Measurements from ENCODE around the gene SYK.
"Not testable (repeated sequence)": the region's sequence is repeated elsewhere in the genome, so short reads cannot be mapped to it uniquely, and the experiment has no call there.

Gene SYK

DNA sequence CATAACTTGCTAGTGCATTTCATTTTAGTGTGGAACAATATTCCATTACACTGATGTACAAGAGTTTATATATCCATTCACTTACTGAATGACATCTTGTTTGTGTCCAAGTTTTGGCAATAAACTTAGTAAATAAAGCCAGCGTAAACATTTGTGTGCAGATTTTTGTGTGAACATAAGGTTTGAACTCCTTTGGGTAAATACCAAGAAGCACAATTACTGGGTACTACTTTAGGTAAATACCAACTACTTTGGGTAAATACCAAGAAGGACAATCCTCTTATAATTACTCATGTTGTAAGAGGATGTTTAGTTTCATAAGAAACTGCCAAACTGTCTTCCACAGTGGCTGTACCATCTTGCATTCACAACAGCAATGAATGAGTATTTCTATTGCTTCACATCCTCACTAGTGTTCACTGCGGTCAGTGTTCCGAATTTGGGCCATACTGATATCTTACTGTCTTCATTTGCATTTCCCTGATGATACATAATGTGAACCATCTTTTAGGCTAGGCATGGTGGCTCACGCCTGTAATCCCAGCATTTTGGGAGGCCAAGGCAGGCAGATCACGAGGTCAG, 2.3 kb upstream of the SYK start:
- DNase-seq, result no peak

GRCh38 chr9:90801973-90802322, 329 bp downstream of the SYK start:
- DNase-seq, result peak; percentile 36

DNA sequence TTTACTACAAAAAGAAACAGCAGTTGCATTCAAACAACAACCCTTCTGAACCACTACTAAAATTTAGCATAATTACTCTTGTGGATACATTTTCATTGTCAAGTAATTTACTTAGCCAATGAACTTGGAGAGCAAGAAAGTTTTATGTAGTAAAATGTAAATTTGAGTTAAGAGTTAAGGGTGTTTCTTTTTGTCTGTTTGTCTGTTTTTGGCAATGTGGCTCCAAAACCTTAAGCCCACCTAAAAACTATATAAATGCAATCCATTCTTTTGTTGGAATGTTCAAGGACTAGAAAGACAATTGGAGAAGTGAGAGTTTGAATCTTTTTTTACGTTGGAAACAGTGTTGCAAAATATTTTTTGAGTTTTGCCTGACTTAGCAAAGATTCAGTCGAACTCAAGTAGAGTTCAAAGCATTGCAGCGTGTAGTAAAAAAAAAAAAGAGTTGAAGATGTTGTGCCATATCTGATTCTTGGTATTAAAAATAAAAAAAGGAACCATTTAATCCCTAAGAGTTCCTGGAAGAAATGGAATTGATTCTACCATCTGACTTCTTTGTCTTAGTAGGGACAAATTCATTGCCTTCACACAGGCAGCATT, 867 bp downstream of the SYK start:
- DNase-seq, result no peak

GRCh38 chr9:90803860-90804593, 2.4 kb downstream of the SYK start:
- DNase-seq, result no peak

DNA sequence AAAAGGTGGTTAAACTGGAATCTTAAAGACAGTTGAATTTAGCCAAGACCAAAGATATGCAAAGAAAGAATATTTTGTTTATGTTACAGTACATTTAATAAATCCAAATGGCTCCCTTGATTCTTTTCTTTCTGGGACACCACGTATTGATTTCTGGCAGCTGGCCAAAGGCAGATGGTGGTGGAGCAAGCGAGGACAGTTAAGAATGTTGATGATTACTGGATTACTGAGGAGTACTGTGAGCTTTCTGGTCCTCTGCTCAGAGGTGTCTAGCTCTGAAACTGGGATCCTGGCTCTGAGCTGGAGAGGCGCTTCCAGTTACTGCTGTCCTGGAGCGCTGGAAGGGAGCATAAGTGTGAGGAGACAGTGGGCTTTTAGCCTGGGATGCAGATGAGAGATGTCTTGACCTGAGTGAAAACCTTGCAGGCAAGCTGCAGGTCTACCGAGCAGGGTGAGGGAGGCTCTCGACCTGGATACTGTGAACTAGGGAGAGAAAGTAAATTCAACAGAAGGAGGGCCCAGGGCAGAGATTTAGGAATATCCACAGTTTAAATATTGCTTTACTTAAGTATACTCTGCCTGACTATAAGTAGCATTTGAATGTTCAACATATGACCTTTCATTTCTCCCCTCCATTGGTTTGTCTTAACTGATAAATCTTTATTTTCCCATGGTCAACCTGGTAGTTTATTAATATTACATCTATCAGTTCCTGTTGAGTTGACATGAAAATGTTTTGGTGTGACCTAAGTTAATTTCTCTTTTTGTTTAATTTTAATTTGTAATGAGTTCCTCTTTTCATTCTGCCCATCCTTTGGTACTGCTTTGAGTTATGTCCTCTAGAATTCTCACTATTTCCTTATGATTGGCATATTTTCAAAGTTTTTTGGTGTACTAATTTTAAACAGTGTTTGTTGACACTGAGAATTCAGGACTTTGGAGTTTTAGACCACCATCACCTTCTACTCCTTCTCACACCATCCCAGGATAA, 3.7 kb downstream of the SYK start:
- peak; percentile 85 for DNase-seq

DNA sequence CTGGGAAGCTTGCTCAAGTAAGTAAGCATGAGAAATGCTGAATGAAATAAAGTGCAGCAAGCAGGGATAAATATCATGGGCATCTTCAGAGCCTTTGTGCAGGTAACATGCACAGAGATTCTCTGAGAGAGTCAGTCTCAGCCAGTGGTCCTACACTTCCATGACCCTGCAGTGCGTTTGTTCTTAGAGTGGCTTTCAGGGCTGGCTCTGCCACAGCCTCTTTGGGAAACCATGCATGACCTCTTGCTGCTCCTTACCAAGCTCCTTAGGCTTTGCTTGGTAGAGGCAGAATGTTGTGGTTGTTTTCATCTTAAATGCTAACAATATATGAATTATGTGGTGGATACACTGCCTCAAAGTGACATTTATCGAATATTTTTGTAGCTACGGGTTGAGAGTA, 5.4 kb downstream of the SYK start:
- no peak for DNase-seq

GRCh38 chr9:90808398-90808797, 6.8 kb downstream of the SYK start:
- no peak for DNase-seq

DNA sequence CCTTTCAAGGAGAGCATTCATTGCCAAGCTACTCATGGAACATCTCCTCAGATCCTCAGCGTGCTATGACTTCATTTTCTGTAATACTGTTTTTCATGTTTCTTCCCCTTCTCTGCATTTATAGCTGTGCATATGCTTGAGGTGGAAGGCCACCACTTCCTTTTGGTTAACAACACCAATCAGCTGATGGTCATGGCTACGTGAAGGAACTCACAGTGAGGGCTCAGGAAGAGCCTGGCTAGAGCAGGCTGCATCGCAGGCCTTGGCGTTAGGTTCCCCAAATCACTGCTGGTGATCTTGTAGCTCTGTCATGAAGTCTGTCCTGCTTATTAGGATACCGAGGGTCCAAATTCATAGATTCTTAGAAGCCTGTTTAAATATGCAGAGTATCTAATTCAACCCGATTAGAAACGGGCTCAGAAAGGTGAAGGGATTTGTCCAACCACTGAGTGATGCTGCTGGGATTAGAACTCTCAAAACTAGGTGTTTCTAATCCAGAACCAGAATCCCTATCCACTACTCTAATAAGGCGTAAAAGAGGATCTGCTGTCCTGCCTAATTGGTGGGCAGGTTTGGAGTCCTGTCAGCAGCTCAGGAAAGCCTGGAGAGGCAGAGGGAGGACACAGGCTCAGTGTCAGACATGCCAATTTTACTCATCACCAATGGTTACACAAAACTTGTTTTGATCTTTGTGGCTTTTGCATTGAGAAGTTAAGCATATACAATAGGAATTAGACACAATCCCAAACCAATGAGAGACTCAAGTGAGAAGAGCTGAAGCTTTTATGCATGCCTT, 7.5 kb downstream of the SYK start:
- no peak for DNase-seq

DNA sequence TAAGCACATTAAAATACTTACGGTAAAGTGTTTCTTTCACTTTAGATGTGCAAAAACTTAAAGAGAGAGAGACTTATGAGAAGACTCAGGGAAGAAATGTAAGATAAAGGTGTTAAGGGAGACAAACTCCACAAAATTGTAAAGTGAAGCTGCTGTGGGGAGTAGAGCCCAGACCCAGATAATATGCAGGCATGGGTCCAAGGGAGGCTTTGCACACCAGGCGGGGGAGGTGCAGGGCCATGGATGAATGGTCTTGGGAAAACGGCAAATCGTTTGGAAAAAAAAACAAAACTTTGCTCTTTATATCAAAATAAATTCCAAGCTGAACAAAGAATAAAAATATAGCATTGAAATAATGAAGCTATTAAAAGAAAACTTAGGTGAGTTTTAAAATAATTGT, 9.1 kb downstream of the SYK start:
- no peak for DNase-seq

- no peak for DNase-seq
Measured at GRCh38 chr9:90813046-90813445, 11.4 kb downstream of the SYK start.

GRCh38 chr9:90813523-90813922, 11.9 kb downstream of the SYK start:
- no peak for DNase-seq

DNA sequence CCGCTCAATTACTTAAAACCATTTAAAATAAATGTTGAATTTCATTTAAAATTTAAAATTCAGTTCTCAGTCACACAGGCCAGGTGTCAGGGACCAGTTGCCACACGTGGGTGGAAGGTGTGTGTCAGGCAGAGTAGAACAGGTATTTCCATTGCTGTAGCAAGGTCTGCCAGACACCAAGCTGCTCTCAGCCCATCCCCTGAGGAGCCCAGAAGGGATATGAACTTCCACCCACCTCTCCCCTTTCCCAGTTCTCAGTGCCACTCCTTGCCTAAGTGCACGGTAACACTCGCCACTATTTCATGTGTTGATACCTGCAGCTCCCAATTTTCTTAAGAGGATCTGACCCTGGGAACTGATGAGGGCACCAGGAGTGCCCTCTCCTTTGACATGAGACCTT, 12.7 kb downstream of the SYK start:
- no peak for DNase-seq

- DNase-seq, result no peak
Measured at GRCh38 chr9:90815183-90815943, 13.7 kb downstream of the SYK start.

GRCh38 chr9:90815944-90816357, 14.3 kb downstream of the SYK start:
- no peak for DNase-seq

DNA sequence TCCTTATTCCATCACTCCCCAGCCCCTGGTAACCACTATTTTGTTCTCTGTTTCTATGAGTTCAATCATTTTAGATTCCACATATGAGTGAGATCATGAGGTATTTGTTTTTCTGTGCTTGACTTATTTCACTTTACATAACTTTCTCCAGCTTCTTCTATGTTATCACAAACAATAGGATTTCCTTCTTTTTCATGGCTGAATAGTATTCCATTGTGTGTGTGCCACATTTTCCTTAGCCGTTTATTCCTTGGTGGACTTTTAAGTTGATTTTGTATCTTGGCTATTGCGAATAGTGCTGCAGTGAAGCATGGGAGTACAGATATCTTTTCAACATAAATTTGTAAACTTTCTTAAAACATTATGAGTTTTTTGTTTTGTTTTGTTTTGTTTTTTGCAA, 15.1 kb downstream of the SYK start:
- DNase-seq, result no peak

- no peak for DNase-seq
Measured at GRCh38 chr9:90818279-90818678, 16.7 kb downstream of the SYK start.

DNA sequence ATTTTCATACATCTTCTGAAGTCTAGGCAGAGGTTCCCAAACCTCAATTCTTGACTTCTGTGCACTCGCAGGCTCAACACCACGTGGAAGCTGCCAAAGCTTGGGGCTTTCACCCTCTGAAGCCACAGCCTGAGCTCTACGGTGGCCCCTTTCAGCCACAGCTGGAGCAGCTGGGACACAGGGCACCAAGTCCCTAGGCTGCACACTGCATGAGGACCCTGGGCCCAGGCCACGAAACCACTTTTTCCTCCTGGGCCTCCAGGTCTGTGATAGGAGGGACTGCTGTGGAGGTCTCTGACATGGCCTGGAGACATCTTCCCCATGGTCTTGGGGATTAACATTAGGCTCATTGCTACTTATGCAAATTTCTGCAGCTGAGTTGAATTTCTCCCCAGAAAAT, 18.8 kb downstream of the SYK start:
- not testable (repeated sequence) for DNase-seq

DNA sequence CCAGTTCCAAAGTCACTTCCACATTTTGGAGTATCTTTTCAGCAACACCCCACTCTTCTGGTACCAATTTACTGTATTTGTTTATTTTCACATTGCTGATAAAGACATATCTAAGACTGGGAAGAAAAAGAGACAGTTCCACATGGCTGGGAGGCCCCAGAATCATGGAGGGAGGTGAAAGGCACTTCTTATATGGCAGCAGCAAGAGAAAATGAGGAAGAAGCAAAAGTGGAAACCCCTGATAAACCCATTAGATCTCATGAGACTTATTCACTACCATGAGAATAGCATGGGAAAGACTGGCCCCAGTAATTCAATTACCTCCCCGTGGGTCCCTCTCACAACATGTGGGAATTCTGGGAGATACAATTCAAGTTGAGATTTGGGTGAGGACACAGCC, 19.6 kb downstream of the SYK start:
- not testable (repeated sequence) for DNase-seq

GRCh38 chr9:90821697-90822096, 20.1 kb downstream of the SYK start:
- no peak for DNase-seq

DNA sequence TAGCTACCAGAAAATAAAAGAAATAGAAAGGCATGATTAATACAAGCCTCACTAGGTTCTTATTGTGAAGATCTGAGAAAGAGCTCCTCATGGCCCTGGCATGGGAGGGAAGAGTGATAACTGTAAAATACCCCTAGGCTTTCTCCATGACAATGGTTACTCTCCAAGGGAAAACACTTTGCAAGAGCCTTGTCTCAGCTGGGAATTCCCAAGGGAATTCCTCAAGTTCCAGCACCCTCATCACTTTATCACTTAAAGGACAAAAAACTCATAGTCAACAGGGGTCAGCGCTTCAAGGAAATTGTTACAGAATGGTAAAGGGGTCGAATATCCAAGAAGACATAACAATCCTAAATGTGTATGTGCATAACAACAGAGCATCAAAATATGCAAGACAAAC, 21.2 kb downstream of the SYK start:
- DNase-seq, result no peak

DNA sequence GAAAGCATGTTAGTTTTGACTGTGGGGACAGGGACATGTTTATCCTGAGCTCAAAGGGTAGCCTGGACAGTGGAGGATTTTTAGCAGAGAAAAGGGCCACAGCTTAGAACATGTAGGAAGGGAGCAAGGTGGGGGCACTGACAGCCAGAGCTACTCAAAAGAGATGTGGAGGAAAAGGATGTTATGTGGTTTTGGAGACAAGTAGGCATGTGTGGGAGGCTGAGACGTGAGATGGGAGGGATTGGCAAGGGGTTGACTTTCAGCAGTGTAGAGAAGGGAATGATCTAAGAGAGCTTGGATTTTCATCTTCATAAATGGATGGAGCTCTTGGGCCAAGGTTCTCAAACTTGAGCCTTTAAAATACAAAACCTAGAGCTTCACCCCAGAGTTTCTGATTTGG, 24.0 kb downstream of the SYK start:
- DNase-seq, result no peak
